ENCODE measurements around the gene C1orf232. TPM values are rescaled to one million over a fixed set of nuclear protein-coding genes. Genes with fewer than 3 reads are reported as not detected.

C1orf232 gene
- total RNA-seq, 2 experiments from 2014 or later = not detected

GRCh38 chr1:26171084-26172072, 2.6 kb upstream of the C1orf232 start, which contains the start of gene ZNF593OS:
Gene ZNF593OS, minus strand, starts transcription at chr1:26171832. Its CDS starts 171 bp downstream, at chr1:26171661.
- no peak for DNase-seq
- peaks cover 15% of the 10 kb centered on the region for H3K4me1 Mint-ChIP-seq (ENCODE audit: low read depth)
- H3K36me3 Mint-ChIP-seq = peaks cover 5% of the 10 kb centered on the region
- H3K4me3 Mint-ChIP-seq = peak within 1 kb of the TSS; percentile 83
- no peak within 1 kb of the TSS for H3K27ac Mint-ChIP-seq
- H3K27me3 Mint-ChIP-seq = no peaks in the 10 kb centered on the region
- CTCF ChIA-PET = interaction anchor here (1.0 to 1.6 kb wide), 5 partner anchors 26 to 192 kb away, joined by 3 to 9 read pairs (median 3); partner anchors contain the start of gene CEP85
- intact Hi-C loops (cut with micrococcal nuclease) = no loop called here
- no peaks in the 10 kb centered on the region for H3K9me3 Mint-ChIP-seq
- POLR2A ChIA-PET = interaction anchor here (1.0 to 1.2 kb wide), 2 partner anchors 62 to 64 kb away, joined by 3 to 4 read pairs; partner anchors contain the start of gene CEP85

- intact Hi-C loops (cut with micrococcal nuclease) = no loop called here
- Mint-ChIP-seq H3K4me1 (ENCODE audit: low read depth) (peaks cover 17% of the 10 kb centered on the region), H3K9me3 (no peaks in the 10 kb centered on the region)
Observed at GRCh38 chr1:26170472-26170821, 1.7 kb upstream of the C1orf232 start.

DNA sequence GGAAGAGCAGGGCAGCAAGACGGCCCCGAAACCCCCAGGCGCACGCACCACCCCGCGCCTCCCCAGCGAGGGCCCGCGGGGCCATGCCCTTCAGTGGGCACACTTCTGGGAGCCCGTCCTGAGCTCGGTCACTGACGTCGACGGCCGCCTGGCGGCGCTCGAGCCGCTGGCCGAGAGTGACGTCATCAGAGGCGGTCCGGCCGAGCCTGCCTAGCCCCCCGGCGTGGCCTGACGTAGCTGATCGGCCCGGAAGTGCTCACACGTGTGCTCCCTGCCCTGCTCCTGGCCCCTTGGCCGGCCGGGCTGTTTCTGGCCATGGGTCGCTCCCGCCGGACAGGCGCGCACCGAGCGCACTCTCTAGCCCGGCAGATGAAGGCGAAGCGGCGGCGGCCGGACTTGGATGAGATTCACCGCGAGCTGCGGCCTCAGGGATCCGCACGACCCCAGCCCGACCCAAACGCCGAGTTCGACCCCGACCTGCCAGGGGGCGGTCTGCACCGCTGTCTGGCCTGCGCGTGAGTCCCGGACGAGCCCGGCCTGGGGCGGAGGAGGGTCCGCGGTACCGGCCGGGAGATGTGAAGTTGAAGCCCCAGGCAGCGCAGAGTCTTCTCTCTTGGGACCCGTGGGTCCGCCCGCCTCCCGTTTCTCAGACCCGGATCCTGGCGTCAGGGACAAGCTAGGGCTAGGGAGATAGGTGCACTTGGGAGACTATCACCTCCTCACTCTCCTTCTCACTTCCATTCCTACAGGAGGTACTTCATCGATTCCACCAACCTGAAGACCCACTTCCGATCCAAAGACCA, 1.1 kb upstream of the C1orf232 start, which contains the start of gene ZNF593:
Gene ZNF593, plus strand, starts transcription at position 240 of the 803 bp plus-strand sequence. Its CDS starts 76 bp downstream, at position 316.
- ChIA-PET POLR2A (interaction anchor here (1.0 to 2.2 kb wide), 4 partner anchors 9 to 115 kb away, joined by 3 to 19 read pairs (median 4); partner anchors contain the start of gene CEP85), CTCF (interaction anchor here (0.6 to 3.1 kb wide), 64 partner anchors 9 to 1826 kb away, joined by 3 to 80 read pairs (median 4); partner anchors contain the start of genes CD52, CEP85, DHDDS and FAM110D)
- Mint-ChIP-seq H3K4me1 (ENCODE audit: low read depth) (peaks cover 17% of the 10 kb centered on the region), H3K9me3 (no peaks in the 10 kb centered on the region), H3K4me3 (peak within 1 kb of the TSS; percentile 83), H3K27ac (peak within 1 kb of the TSS; percentile 72), H3K36me3 (peaks cover 5% of the 10 kb centered on the region), H3K27me3 (no peaks in the 10 kb centered on the region)
- intact Hi-C loops (cut with micrococcal nuclease) = loop anchor here (1.0 to 5.0 kb wide), 3 partner anchors 43 to 152 kb away; no protein-coding TSS in a partner anchor
- peak; percentile 94 for DNase-seq

More at GRCh38 chr1:26170472-26170821, 1.7 kb upstream of the C1orf232 start:
- ChIA-PET CTCF (interaction anchor here (0.7 to 3.1 kb wide), 31 partner anchors 10 to 1827 kb away, joined by 3 to 80 read pairs (median 6); partner anchors contain the start of genes CD52, CEP85, FAM110D and MTFR1L), POLR2A (interaction anchor here (1.0 to 2.2 kb wide), 2 partner anchors 64 to 115 kb away, joined by 4 to 19 read pairs; partner anchors contain the start of gene CEP85)
- no peaks in the 10 kb centered on the region for H3K27me3 Mint-ChIP-seq
- H3K36me3 Mint-ChIP-seq = peaks cover 5% of the 10 kb centered on the region
- DNase-seq = no peak
- H3K4me3 Mint-ChIP-seq = peak overlapping the region; percentile 83
- peak overlapping the region; percentile 72 for H3K27ac Mint-ChIP-seq

- Mint-ChIP-seq H3K4me3 (peak overlapping the region; percentile 83), H3K27me3 (no peaks in the 10 kb centered on the region), H3K36me3 (peaks cover 5% of the 10 kb centered on the region), H3K9me3 (no peaks in the 10 kb centered on the region), H3K27ac (no peak overlapping the region), H3K4me1 (ENCODE audit: low read depth) (peaks cover 21% of the 10 kb centered on the region)
- DNase-seq = no peak
- intact Hi-C loops (cut with micrococcal nuclease) = loop anchor here (1.0 to 5.0 kb wide), 3 partner anchors 42 to 153 kb away; no protein-coding TSS in a partner anchor
- POLR2A ChIA-PET = interaction anchor here (1.1 to 2.2 kb wide), 3 partner anchors 9 to 65 kb away, joined by 3 to 19 read pairs (median 4); partner anchors contain the start of gene CEP85
- CTCF ChIA-PET = interaction anchor here (0.6 to 3.1 kb wide), 52 partner anchors 10 to 498 kb away, joined by 3 to 80 read pairs (median 4); partner anchors contain the start of genes CD52, CEP85, DHDDS and FAM110D
Observed at GRCh38 chr1:26169198-26169554, 413 bp upstream of the C1orf232 start.

GRCh38 chr1:26166719-26167281, 2.0 kb downstream of the C1orf232 start:
- intact Hi-C loops (cut with micrococcal nuclease) = loop anchor here (5.0 kb wide), 1 partner anchor 156 kb away; no protein-coding TSS in a partner anchor
- Mint-ChIP-seq H3K27me3 (peaks cover 13% of the 10 kb centered on the region), H3K9me3 (no peaks in the 10 kb centered on the region), H3K4me3 (no peak overlapping the region), H3K27ac (no peak overlapping the region), H3K36me3 (peaks cover 2% of the 10 kb centered on the region), H3K4me1 (ENCODE audit: low read depth) (peaks cover 25% of the 10 kb centered on the region)
- DNase-seq = no peak
- ChIA-PET CTCF (no interaction called here), POLR2A (no interaction called here)

GRCh38 chr1:26164861-26165842, 3.6 kb downstream of the C1orf232 start:
- no peaks in the 10 kb centered on the region for H3K9me3 Mint-ChIP-seq
- CTCF ChIA-PET = interaction anchor here (0.6 to 1.7 kb wide), 5 partner anchors 38 to 157 kb away, joined by 3 to 6 read pairs (median 4); no protein-coding TSS in a partner anchor
- peaks cover 14% of the 10 kb centered on the region for H3K4me1 Mint-ChIP-seq (ENCODE audit: low read depth)
- H3K4me3 Mint-ChIP-seq = no peak overlapping the region
- POLR2A ChIA-PET = no interaction called here
- H3K27me3 Mint-ChIP-seq = peaks cover 15% of the 10 kb centered on the region
- intact Hi-C loops (cut with micrococcal nuclease) = loop anchor here (5.0 kb wide), 3 partner anchors 58 to 157 kb away; no protein-coding TSS in a partner anchor
- H3K27ac Mint-ChIP-seq = no peak overlapping the region
- no peaks in the 10 kb centered on the region for H3K36me3 Mint-ChIP-seq
- no peak for DNase-seq

- Mint-ChIP-seq H3K27ac (no peak overlapping the region), H3K4me1 (ENCODE audit: low read depth) (peaks cover 11% of the 10 kb centered on the region), H3K9me3 (no peaks in the 10 kb centered on the region), H3K27me3 (peaks cover 21% of the 10 kb centered on the region), H3K4me3 (peak overlapping the region; percentile 25), H3K36me3 (no peaks in the 10 kb centered on the region)
- peak; percentile 47 for DNase-seq
- ChIA-PET CTCF (interaction anchor here (0.7 to 3.5 kb wide), 8 partner anchors 9 to 269 kb away, joined by 3 to 19 read pairs (median 3); no protein-coding TSS in a partner anchor), POLR2A (no interaction called here)
- intact Hi-C loops (cut with micrococcal nuclease) = loop anchor here (5.0 kb wide), 2 partner anchors 57 to 127 kb away; no protein-coding TSS in a partner anchor
Observed at GRCh38 chr1:26164036-26164860, 4.5 kb downstream of the C1orf232 start.

DNA sequence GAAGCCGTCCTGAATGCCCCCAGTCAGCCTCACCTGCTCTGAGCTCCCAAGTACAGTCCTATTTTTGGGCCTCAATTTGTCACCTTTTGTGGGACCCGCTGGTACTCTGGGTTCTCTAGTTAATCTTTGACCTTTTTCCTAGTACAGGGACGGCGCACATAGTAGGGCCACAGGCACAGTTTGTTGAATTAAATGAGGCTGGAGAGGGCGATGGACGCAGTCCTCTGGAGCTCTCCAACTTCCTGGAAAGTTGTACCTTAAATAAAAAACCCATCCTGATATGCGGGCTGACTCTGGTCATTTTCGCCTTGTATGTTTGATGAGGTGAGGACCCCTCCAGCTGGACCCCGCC, 5.1 kb downstream of the C1orf232 start:
- Mint-ChIP-seq H3K27me3 (peaks cover 23% of the 10 kb centered on the region), H3K9me3 (no peaks in the 10 kb centered on the region), H3K27ac (no peak overlapping the region), H3K36me3 (no peaks in the 10 kb centered on the region), H3K4me1 (ENCODE audit: low read depth) (peaks cover 10% of the 10 kb centered on the region), H3K4me3 (peak overlapping the region; percentile 37)
- intact Hi-C loops (cut with micrococcal nuclease) = loop anchor here (5.0 kb wide), 2 partner anchors 56 to 126 kb away; no protein-coding TSS in a partner anchor
- ChIA-PET CTCF (interaction anchor here (0.6 to 3.5 kb wide), 8 partner anchors 10 to 583 kb away, joined by 3 to 19 read pairs (median 3); no protein-coding TSS in a partner anchor), POLR2A (no interaction called here)
- DNase-seq = no peak

DNA sequence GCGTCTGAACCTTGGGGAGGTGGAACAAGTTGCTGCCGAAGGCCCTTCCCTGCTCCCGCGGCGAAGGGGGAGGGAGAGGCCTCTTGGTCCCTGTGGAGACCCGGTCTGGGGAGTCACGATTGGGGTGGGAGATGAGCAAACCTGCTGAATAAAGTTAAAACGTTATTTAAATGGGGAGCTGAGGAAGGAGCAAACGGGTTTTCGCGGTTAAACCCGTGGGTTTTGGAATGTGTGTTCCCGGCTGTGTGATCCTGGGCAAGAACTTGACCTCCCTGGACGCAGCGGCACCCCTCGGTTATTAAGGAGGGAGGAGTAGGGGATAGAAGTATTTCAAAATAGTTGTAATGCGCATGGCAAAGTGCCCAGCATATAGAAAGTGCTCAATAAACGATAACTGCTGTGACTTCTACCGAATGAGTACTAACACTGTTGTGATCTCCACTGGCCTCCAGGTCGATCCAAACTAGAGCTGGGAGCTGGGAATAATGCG, 6.5 kb downstream of the C1orf232 start:
- POLR2A ChIA-PET = no interaction called here

More for the DNA sequence above, 6.5 kb downstream of the C1orf232 start:
- CTCF ChIA-PET = interaction anchor here (0.6 to 3.5 kb wide), 4 partner anchors 18 to 57 kb away, joined by 3 to 19 read pairs (median 4); no protein-coding TSS in a partner anchor
- Mint-ChIP-seq H3K36me3 (no peaks in the 10 kb centered on the region), H3K9me3 (no peaks in the 10 kb centered on the region), H3K4me1 (ENCODE audit: low read depth) (peaks cover 10% of the 10 kb centered on the region), H3K4me3 (peak overlapping the region; percentile 24), H3K27ac (no peak overlapping the region), H3K27me3 (peaks cover 29% of the 10 kb centered on the region)
- intact Hi-C loops (cut with micrococcal nuclease) = loop anchor here (5.0 kb wide), 2 partner anchors 55 to 125 kb away; no protein-coding TSS in a partner anchor
- no peak for DNase-seq

Data from activated CD4-positive, alpha-beta memory T cell treated with anti-CD3 and anti-CD28 coated beads for 36 hours (primary cell).